ENCODE results near the gene C1orf52.

Gene C1orf52

GRCh38 chr1:85259118-85259911 lies at the start of gene C1orf52:
Gene C1orf52, minus strand, starts transcription at chr1:85259662. Its CDS starts 29 bp downstream, at chr1:85259633.
- peak; percentile 90 for DNase-seq

- no peak for DNase-seq
These were observed 49.4 kb upstream of the C1orf52 start for GRCh38 chr1:85308833-85309350.

GRCh38 chr1:85307987-85308832 lies 48.7 kb upstream of the C1orf52 start:
- DNase-seq, result peak; percentile 76

- DNase-seq, result peak; percentile 17
These were observed 46.8 kb upstream of the C1orf52 start for GRCh38 chr1:85306236-85306635.

- no peak for DNase-seq
These were observed 44.1 kb upstream of the C1orf52 start for GRCh38 chr1:85303440-85304162.

- DNase-seq, result no peak
These were observed 40.7 kb upstream of the C1orf52 start for GRCh38 chr1:85300140-85300539.

- peak; percentile 87 for DNase-seq
These were observed 38.6 kb upstream of the C1orf52 start for GRCh38 chr1:85297855-85298629.

- DNase-seq, result no peak
These were observed 38.0 kb upstream of the C1orf52 start for GRCh38 chr1:85297538-85297854.

- DNase-seq, result no peak
These were observed 37.5 kb upstream of the C1orf52 start for GRCh38 chr1:85296980-85297379.

- no peak for DNase-seq
These were observed 36.2 kb upstream of the C1orf52 start for GRCh38 chr1:85295654-85296053.

GRCh38 chr1:85295006-85295431 lies 35.6 kb upstream of the C1orf52 start:
- peak; percentile 26 for DNase-seq

- DNase-seq, result no peak
These were observed 31.4 kb upstream of the C1orf52 start for GRCh38 chr1:85290826-85291225.

GRCh38 chr1:85289848-85290335 lies 30.4 kb upstream of the C1orf52 start:
- DNase-seq, result no peak

GRCh38 chr1:85289207-85289847 lies 29.9 kb upstream of the C1orf52 start:
- no peak for DNase-seq

- DNase-seq, result no peak
These were observed 24.7 kb upstream of the C1orf52 start for GRCh38 chr1:85284202-85284601.

GRCh38 chr1:85283475-85284199 lies 24.2 kb upstream of the C1orf52 start:
- DNase-seq, result peak; percentile 49

GRCh38 chr1:85282424-85282823 lies 23.0 kb upstream of the C1orf52 start:
- peak; percentile 4 for DNase-seq

- no peak for DNase-seq
These were observed 21.2 kb upstream of the C1orf52 start for GRCh38 chr1:85280636-85281035.

- no peak for DNase-seq
These were observed 20.1 kb upstream of the C1orf52 start for GRCh38 chr1:85279458-85280080.

- no peak for DNase-seq
These were observed 19.4 kb upstream of the C1orf52 start for GRCh38 chr1:85278853-85279314.

Data from NCI-H69 (cell line).